Skeletal muscle satellite cell (primary cell): ENCODE results near the gene ATP2C1.
A peak's percentile ranks its signal among the peaks of the same experiment; 100 is the strongest.

Experiments used
- H3K27me3 ChIP-seq: 2 replicates; pipeline ENCODE4 v1.7.0; 2013; ENCODE audit warnings: low read length; ENCODE audit not compliant: control insufficient read depth, insufficient read depth
- H3K36me3 ChIP-seq: 2 replicates; pipeline ENCODE4 v1.7.0; 2013; ENCODE audit warnings: mild to moderate bottlenecking, control low read depth, low read length; ENCODE audit not compliant: insufficient read depth
- H3K4me1 ChIP-seq: 2 replicates; pipeline ENCODE4 v1.7.0; 2013; ENCODE audit warnings: low read length; ENCODE audit not compliant: control insufficient read depth, insufficient read depth
- H3K4me2 ChIP-seq: 2 replicates; pipeline ENCODE4 v1.7.0; 2013; ENCODE audit warnings: mild to moderate bottlenecking, low read length
- H3K4me3 ChIP-seq: 2 replicates; pipeline ENCODE4 v1.7.0; 2013; ENCODE audit warnings: low read length
- H3K9ac ChIP-seq: 2 replicates; pipeline ENCODE4 v1.7.0; 2013; ENCODE audit warnings: mild to moderate bottlenecking, low read depth, low read length, moderate library complexity
- H3K9me3 ChIP-seq: replicated peaks from 2 replicates; pipeline ENCODE4 v1.7.0; 2013; ENCODE audit warnings: mild to moderate bottlenecking, control low read depth, low read length

The ATP2C1 gene

GRCh38 chr3:130948929-130949328 lies 55.0 kb downstream of the ATP2C1 start:
- Histone ChIP-seq H3K4me2 (no peak overlapping the region), H3K9ac (no peak overlapping the region), H3K27me3 (no peaks in the 10 kb centered on the region), H3K4me3 (no peak overlapping the region), H3K9me3 (no peaks in the 10 kb centered on the region), H3K36me3 (peaks cover 36% of the 10 kb centered on the region), H3K4me1 (peaks cover 25% of the 10 kb centered on the region)

GRCh38 chr3:130950124-130950523 lies 56.2 kb downstream of the ATP2C1 start:
- Histone ChIP-seq H3K4me2 (peak overlapping the region; percentile 18), H3K4me3 (no peak overlapping the region), H3K9me3 (no peaks in the 10 kb centered on the region), H3K4me1 (peaks cover 25% of the 10 kb centered on the region), H3K9ac (no peak overlapping the region), H3K36me3 (peaks cover 36% of the 10 kb centered on the region), H3K27me3 (no peaks in the 10 kb centered on the region)

GRCh38 chr3:130950641-130951040 lies 56.8 kb downstream of the ATP2C1 start:
- no peak overlapping the region for H3K4me3 ChIP-seq
- peaks cover 25% of the 10 kb centered on the region for H3K4me1 ChIP-seq
- H3K27me3 ChIP-seq, result no peaks in the 10 kb centered on the region
- H3K36me3 ChIP-seq, result peaks cover 36% of the 10 kb centered on the region
- no peaks in the 10 kb centered on the region for H3K9me3 ChIP-seq
- H3K4me2 ChIP-seq, result peak overlapping the region; percentile 18
- H3K9ac ChIP-seq, result no peak overlapping the region

- H3K9me3 ChIP-seq, result no peaks in the 10 kb centered on the region
- H3K36me3 ChIP-seq, result peaks cover 26% of the 10 kb centered on the region
- no peaks in the 10 kb centered on the region for H3K27me3 ChIP-seq
- no peak overlapping the region for H3K9ac ChIP-seq
- no peak overlapping the region for H3K4me2 ChIP-seq
- H3K4me3 ChIP-seq, result no peak overlapping the region
- H3K4me1 ChIP-seq, result peaks cover 7% of the 10 kb centered on the region
These were observed 61.6 kb downstream of the ATP2C1 start for GRCh38 chr3:130955481-130955880.

GRCh38 chr3:130956281-130956680 lies 62.4 kb downstream of the ATP2C1 start:
- Histone ChIP-seq H3K4me1 (peaks cover under 1% of the 10 kb centered on the region), H3K9ac (no peak overlapping the region), H3K4me2 (no peak overlapping the region), H3K27me3 (no peaks in the 10 kb centered on the region), H3K9me3 (no peaks in the 10 kb centered on the region), H3K36me3 (peaks cover 31% of the 10 kb centered on the region), H3K4me3 (no peak overlapping the region)

- Histone ChIP-seq H3K9me3 (no peaks in the 10 kb centered on the region), H3K36me3 (peaks cover 36% of the 10 kb centered on the region), H3K4me1 (no peaks in the 10 kb centered on the region), H3K27me3 (no peaks in the 10 kb centered on the region), H3K9ac (no peak overlapping the region), H3K4me3 (no peak overlapping the region), H3K4me2 (no peak overlapping the region)
These were observed 62.8 kb downstream of the ATP2C1 start for GRCh38 chr3:130956721-130957120.

- no peak overlapping the region for H3K4me3 ChIP-seq
- no peaks in the 10 kb centered on the region for H3K27me3 ChIP-seq
- H3K9ac ChIP-seq, result no peak overlapping the region
- peaks cover 12% of the 10 kb centered on the region for H3K4me1 ChIP-seq
- H3K4me2 ChIP-seq, result no peak overlapping the region
- H3K36me3 ChIP-seq, result peaks cover 42% of the 10 kb centered on the region
- no peaks in the 10 kb centered on the region for H3K9me3 ChIP-seq
These were observed 66.4 kb downstream of the ATP2C1 start for GRCh38 chr3:130960139-130960795.

GRCh38 chr3:130961458-130961857 lies 67.6 kb downstream of the ATP2C1 start:
- Histone ChIP-seq H3K9ac (no peak overlapping the region), H3K4me3 (no peak overlapping the region), H3K36me3 (peaks cover 49% of the 10 kb centered on the region), H3K9me3 (no peaks in the 10 kb centered on the region), H3K4me1 (peaks cover 12% of the 10 kb centered on the region), H3K27me3 (no peaks in the 10 kb centered on the region), H3K4me2 (no peak overlapping the region)

GRCh38 chr3:130963444-130963843 lies 69.6 kb downstream of the ATP2C1 start:
- Histone ChIP-seq H3K36me3 (peaks cover 56% of the 10 kb centered on the region), H3K9me3 (no peaks in the 10 kb centered on the region), H3K9ac (no peak overlapping the region), H3K27me3 (no peaks in the 10 kb centered on the region), H3K4me1 (peaks cover 21% of the 10 kb centered on the region), H3K4me3 (no peak overlapping the region), H3K4me2 (no peak overlapping the region)

- H3K36me3 ChIP-seq, result peaks cover 59% of the 10 kb centered on the region
These were observed 70.0 kb downstream of the ATP2C1 start for GRCh38 chr3:130963878-130964277.

GRCh38 chr3:130967281-130967680 lies 73.4 kb downstream of the ATP2C1 start:
- Histone ChIP-seq H3K4me1 (peaks cover 27% of the 10 kb centered on the region), H3K4me3 (no peak overlapping the region), H3K4me2 (no peak overlapping the region), H3K36me3 (peaks cover 54% of the 10 kb centered on the region), H3K9me3 (no peaks in the 10 kb centered on the region), H3K27me3 (no peaks in the 10 kb centered on the region), H3K9ac (no peak overlapping the region)

More at GRCh38 chr3:130963878-130964277, 70.0 kb downstream of the ATP2C1 start:
- no peak overlapping the region for H3K4me2 ChIP-seq
- no peak overlapping the region for H3K4me3 ChIP-seq
- no peak overlapping the region for H3K9ac ChIP-seq
- no peaks in the 10 kb centered on the region for H3K27me3 ChIP-seq
- H3K4me1 ChIP-seq, result peaks cover 23% of the 10 kb centered on the region
- H3K9me3 ChIP-seq, result no peaks in the 10 kb centered on the region

- Histone ChIP-seq H3K27me3 (no peaks in the 10 kb centered on the region), H3K4me2 (no peak overlapping the region), H3K36me3 (peaks cover 51% of the 10 kb centered on the region), H3K4me1 (peaks cover 26% of the 10 kb centered on the region), H3K9ac (peak overlapping the region; percentile 6), H3K4me3 (no peak overlapping the region), H3K9me3 (no peaks in the 10 kb centered on the region)
These were observed 74.3 kb downstream of the ATP2C1 start for GRCh38 chr3:130968221-130968620.
